Left kidney (tissue), 8 donors: ENCODE results near the gene PITPNC1. TPM values are rescaled to one million over a fixed set of nuclear protein-coding genes. Genes with fewer than 3 reads are reported as not detected.
A peak's percentile ranks its signal among the peaks of the same experiment; 100 is the strongest.
"Not testable (repeated sequence)": the region's sequence is repeated elsewhere in the genome, so short reads cannot be mapped to it uniquely, and the experiment has no call there.

Experiments
- DNase-seq: peaks from one replicate; pipeline ENCODE4 v3.0.0-alpha.2; 2013
- long read RNA-seq, 8 donors: transcript quantifications; one replicate each; lab custom pipeline, GENCODE V29; 2026
- polyA plus RNA-seq: library from polyadenylated mRNA; unstranded; fragments of 120-200 nt; gene quantifications from one replicate; pipeline ENCODE4 v1.2.1, GENCODE V29; 2013; ENCODE audit not compliant: insufficient read length

PITPNC1 gene
- polyA plus RNA-seq, result 22.3 TPM
- long read RNA-seq, donor 1, partial matches to known transcripts, result 0 of 12 reads
- long read RNA-seq, donor 1, other reads (novel, unspliced or antisense), result 12 of 12 reads
- long read RNA-seq, donor 2, result 0 reads
- long read RNA-seq, donor 3, result 0 reads
- long read RNA-seq, donor 4, result 0 reads
- long read RNA-seq, donor 5, partial matches to known transcripts, result 0 of 10 reads
- long read RNA-seq, donor 5, other reads (novel, unspliced or antisense), result 10 of 10 reads
- long read RNA-seq, donor 6, result 0 reads
- long read RNA-seq, donor 7, partial matches to known transcripts, result 0 of 5 reads
- long read RNA-seq, donor 7, other reads (novel, unspliced or antisense), result 5 of 5 reads
- long read RNA-seq, donor 8, result 0 reads

DNA sequence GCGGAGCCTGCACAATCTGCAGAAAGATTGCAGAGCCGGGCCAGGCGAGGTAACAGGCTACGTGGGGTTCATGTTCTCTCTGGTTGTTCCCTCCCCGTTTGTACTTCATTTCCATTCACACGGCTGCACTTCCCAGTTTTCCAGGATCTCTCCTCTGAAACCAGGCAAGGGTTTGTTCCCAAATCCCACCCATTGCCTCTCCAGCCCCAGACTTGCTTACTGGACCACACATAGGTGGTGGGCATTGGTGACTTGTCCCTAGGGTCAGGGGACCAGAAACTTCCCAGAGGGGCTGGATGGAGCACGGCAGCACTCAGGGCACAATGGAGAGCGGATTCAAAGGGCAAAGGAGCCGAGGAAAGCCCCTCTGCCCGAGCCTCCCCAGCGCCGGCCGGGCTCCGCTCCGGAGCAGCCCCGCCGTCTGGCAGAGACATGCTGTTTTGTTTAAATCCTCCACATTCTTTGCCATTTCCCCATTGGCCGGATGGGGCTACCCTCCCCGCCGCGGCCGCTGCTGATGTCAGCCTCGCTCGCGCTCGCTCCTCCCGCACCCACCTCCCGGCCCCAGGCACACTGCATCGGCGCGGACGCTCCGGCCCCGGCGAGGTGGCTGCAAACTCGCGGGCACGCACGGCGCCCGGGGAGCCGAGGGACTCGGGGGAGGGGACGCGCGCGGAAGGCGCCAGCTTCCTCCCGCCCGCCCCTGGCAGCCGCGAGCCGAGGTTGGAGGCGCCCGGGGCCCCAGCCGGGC is at the start of gene PITPNC1:
TSS of gene PITPNC1 (plus strand) at position 545 of the 751 bp plus-strand sequence.
- DNase-seq, result peak; percentile 82

DNA sequence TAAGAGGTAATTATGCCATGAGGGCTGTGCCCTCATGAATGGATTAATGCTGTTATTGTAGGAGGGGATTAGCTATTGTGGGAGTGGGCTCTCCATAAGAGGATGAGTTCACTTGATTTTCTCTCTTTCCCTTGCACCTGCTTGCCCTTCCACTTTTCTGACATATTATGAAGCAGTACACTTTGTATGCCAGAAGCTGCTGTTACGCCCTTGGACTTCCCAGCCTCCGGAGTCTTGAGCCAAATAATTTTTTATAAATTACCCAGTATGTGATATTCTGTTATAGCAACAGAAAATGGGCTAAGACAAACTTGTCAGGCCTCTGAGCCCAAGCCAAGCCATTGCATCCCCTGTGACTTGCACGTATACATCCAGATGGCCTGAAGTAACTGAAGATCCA is 49.1 kb upstream of the PITPNC1 start:
- no peak for DNase-seq

DNA sequence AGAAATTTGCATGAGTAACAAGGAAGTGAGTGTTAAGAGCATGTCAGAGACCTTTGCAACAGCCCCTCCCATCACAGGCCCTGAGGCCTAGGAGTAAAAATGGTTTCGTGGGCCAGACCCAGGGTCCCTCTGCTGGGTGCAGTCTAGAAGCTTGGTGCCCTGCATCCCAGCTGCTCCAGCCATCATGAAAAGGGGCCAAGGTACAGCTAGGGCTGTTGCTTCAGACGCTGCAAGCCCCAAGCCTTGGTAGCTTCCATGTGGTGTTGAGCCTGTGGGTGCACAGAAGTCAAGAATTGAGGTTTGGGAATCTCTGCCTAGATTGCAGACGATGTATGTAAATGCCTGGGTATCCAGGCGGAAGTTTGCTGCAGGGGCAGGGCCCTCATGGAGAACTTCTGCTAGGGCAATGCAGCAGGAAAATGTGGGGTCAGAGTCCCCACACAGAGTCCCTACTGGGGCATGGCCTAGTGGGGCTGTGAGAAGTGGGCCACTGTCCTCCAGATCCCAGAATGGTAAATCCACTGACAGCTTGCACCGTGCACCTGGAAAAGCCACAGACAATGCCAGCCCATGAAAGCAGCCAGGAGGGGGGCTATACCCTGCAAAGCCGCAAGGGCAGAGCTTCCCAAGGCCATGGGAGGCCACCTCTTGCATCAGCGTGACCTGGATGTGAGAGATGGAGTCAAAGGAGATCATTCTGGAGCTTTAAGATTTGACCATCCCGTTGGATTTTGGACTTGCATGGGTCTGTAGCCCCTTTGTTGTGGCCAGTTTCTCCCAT is 45.5 kb upstream of the PITPNC1 start:
- DNase-seq, result not testable (repeated sequence)

DNA sequence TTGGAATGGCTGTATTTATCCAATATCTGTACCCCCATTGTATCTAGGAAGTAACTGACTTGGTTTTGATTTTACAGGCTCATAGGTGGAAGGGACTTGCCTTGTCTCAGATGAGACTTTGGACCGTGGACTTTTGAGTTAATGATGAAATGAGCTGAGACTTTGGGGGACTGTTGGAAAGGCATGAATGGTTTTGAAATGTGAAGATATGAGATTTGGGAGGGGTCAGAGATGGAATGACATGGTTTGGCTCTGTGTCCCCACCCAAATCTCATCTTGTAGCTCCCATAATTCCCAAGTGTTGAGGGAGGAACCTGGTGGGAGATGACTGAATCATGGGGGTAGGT is 44.9 kb upstream of the PITPNC1 start:
- DNase-seq, result not testable (repeated sequence)

DNA sequence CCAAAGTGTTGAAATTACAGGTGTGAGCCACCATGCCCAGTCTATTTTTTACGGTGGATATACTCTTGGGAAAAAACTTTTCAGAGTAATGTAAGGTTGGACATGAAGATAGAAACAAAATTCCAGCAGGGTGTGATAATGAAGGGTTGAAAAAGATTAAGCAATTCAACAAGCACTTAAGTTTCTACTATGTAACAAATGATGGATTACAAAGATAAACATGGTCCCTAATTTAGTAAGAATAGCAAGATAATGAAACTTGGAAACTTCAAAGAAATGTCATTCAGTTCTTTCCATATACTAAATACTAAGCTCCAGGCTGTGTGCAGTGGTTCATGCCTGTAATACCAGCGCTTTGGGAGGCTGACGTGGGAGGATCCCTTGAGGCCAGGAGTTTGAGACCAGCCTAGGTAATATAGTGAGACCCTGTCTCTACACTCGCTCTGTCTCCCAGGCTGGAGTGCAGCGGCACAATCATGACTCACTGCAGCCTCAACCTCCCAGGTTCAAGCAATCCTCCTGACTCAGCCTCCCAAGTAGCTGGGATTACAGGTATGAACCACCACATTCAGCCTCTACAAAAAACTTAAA is 41.7 kb upstream of the PITPNC1 start:
- no peak for DNase-seq

DNA sequence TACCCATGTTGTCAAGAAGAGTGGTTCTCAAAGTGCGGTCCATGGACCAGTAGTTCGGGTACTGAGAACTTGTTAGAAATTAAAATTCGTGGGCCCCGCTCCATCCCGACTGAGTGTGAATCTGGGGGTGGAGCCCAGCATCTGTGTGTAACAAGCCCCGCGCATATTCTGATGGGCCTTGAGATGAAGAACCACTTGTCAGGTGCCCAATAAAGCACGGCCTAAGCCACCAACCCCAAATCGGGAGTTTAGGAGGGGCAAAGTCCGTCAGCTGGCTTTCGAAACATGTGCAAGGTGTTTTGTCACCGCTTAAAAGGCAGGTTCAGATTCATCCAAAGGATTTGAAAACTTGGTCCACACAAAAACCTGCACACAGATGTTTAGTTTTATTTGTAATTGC is 40.2 kb upstream of the PITPNC1 start:
- DNase-seq, result no peak

DNA sequence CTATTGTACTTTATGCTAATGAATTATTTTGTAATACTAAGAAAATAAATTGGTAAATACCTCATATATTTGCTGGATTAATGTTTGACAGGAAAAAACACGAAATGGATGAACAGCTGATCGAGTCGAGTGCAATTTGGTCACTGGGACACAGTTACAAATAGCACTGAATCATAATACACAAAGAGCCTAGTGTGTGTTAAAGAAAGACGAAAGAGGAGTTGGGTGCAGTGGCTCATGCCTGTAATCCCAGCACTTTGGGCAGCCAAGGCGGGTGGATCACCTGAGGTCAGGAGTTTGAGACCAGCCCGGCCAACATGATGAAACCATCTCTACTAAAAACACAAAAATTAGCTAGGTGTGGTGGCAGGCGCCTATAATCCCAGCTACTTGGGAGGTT is 38.7 kb upstream of the PITPNC1 start:
- DNase-seq, result not testable (repeated sequence)

DNA sequence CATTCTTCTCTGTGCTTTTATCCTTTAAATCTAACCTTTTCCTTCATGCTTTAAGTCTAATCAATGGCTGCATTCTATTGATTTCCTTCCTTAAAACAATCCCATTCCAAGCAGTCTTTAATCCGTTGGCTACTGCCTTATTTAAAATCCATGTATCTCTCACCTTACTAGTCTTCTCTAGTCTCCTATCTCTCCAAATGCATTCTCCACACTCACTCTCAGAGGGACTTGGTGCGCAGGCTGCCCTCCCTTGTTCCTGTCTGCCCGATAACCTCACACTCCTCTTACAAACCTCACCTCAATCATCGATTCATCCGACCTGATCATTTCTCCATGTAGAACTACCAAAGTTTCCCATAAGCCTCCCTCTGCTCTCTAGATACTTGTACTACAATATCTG is 33.8 kb upstream of the PITPNC1 start:
- DNase-seq, result no peak

DNA sequence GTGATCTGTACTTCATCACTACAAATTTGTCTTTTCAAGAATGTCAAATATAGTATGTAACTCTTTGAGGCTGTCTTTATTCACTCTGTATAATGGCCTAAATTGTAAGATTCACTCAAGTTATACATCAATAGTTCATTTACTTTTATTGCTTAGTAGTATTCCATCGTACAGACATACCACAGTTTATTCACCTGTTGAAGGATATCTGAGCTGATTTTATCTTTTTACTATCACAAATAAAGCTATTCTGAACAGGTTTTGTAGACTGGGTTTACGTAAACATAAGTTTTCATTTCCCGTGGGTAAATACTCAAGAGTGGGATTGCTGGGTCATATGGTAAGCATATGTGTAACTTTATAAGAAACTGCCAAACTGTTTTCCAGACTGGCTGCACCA is 29.3 kb upstream of the PITPNC1 start:
- DNase-seq, result no peak

DNA sequence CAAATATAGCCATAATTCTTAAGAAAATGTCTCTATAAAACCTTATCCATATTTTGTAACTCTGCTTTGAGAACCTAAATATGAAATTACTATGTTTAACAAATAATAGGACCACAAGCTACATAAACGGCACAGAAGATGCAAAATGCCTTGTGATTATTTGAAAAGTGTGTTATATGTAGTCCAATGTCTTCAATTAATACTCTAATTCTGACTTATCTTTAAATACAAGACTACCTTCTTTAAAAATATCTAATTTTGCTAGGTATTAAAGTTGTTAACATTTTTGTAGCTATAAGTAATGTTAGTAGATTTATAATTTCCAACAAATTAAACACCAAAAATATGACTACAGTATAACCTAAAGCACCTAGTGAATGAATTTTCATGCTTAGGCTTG is 27.7 kb upstream of the PITPNC1 start:
- no peak for DNase-seq

DNA sequence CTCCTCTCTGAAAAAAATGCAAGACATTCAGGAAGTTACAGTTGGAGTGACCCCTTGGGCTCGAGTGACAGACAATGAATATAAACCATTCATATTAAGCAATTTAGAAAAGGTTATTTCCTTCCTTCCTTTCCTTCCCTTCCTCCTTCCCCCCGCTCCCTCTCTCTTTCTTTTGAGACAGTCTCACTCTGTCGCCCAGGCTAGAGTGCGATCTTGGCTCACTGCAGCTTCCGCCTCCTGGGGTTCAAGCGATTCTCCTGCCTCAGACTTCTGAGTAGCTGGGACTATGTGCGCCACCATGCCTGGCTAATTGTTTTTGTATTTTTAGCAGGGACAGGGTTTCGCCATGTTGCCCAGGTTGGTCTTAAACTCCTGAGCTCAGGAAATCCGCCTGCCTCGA is 23.9 kb upstream of the PITPNC1 start:
- no peak for DNase-seq

DNA sequence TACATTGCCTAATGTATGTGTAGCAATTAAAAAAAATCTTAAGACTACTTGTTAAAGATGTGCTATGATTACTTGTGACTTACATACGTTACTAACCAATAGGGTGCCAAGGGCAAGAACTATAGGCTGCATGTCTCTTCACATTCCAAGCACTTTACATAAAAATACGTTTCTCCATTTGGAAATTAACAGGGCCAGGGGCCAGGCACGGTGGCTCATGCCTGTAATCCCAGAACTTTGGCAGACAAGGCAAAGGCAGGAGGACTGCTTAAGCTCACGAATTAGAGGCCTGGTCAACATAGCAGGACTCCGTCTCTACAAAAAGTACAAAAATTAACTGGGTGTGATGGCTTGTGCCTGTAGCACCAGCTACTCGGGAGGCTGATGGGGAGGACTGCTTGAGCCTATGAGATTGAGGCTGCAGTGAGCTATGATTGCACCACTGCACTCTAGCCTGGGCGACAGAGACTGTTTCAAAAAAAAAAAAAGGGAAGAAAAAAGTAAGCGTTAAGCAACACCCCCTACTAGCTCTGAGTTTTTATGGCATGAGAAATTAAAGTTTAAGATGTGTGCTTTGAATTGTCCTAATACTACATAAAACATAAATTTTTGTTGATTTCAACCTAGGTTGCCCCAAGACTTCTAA is 23.0 kb upstream of the PITPNC1 start:
- DNase-seq, result no peak

DNA sequence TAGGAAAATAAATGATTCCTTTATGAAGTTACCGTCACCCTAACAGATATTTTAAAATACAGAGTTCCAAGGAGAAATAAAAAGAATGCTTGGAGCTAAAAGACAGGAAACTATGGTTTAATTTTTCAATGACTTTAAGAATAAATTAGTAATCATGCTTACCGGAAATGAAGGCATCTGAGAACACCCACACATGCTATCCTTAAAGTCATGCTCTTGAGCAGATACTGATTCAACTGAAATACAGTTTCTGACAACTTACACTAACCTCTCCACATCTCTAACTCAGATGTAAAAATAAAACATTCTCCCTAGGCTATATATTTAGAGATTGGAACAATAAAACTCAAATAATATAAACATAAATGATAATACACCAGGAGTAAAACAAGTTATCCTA is 18.5 kb upstream of the PITPNC1 start:
- no peak for DNase-seq

DNA sequence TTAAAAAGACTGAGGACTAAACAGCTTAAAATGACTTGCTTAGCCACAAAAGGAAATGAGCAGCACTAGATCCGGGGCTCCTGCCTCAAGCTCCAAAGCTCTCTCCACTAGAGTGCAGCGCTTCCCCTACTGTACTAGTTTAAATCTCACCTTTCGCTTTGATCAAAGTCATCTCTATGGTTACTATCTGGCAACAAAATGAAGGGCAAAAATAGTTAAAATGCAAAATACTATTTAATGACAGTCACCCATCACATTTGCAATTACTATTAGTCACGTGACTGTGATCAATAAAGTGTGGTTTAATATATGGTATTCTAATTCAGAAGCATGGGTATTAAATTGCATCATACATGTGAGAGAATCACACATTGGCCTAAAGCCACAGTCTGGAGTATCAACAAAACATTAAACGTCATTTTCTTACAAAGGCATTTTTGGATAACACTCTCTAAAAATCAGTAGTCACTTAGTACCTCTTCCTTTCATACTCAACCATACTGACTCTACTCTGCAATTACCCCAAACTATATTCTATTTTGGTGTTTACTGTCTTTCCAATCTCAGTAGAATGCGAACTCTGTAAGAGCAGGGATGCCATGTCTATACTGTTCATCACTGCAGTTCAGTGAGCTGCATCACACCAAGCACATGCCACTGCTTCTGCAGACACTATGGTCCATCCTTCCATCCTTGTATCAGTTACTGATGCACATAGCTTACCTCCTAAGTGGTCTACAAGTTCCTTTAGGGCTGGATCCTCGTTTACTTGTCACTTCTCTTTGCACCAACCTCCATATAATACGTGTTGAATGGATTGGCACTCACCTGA is 16.9 kb upstream of the PITPNC1 start:
- no peak for DNase-seq

DNA sequence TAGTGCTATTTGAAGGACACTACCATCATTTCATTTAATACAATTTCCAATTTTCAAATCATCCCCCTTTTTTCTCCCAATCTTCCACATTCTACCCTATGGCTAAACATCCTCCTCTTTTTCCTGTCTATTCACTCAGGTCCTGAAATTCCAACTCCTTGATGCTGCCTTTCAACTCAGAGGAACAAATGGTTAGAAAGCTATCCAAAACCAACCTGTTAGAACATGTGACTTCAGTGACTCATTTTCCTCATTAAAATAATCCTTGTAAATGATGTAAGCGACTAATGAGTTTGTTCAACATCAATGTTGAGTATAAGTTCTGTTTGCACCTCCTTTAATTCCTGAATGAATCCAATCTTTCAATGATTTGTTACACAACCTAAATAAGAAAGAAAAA is 16.2 kb upstream of the PITPNC1 start:
- DNase-seq, result no peak

DNA sequence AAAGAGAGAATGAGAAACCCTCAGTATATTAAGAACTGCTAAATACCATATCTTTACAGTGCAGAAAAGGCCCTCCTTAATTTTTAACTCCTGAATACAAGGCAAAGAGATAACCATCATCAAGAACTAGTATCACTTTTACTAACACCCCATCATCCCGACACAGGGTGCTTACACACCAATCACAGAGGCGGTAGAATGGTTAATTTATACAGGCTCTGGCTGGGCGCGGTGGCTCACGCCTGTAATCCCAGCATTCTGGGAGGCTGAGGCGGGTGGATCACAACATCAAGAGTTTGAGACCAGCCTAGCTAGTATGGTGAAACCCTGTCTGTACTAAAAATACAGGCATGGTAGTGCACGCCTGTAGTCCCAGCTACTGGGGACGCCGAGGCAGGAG is 14.9 kb upstream of the PITPNC1 start:
- DNase-seq, result no peak

DNA sequence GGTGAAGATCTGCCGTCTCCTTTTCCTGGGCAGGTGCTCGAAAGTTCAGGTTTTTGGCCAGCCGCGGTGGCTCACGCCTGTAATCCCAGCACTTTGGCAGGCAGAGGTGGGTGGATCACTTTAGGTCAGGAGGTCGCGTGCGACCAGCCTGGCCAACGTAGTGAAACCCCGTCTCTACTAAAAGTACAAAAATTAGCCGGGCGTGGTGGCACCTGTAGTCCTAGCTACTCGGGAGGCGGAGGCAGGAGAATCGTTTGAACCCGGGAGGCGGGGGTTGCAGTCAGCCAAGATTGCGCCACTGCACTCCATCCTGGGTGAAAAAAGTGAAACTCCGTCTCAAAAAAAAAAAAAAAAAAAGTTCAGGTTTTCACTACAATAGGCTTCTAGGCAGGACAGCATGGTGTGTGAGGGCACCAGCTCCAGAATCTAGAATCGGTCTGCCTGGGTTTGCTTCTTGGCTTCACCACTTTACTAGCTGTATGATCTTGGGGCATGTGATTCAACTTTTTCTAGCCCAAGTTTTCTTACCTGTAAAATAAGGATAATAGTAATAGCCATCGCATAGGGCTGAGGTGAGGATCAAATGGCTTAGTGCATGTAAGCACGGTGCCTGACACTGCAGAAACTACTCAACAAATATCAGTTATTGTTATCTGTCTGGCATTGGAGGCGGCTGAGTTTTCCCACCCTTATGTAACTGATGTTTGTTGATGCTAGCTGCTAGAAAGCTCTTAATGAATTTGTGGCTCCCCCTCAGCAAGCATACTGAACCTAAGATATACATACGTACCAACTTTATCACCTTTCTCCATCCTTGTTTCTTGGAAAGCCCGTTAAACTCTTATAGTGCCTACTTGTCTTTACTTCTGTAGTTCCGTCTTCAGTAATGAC is 12.0 kb upstream of the PITPNC1 start:
- no peak for DNase-seq

DNA sequence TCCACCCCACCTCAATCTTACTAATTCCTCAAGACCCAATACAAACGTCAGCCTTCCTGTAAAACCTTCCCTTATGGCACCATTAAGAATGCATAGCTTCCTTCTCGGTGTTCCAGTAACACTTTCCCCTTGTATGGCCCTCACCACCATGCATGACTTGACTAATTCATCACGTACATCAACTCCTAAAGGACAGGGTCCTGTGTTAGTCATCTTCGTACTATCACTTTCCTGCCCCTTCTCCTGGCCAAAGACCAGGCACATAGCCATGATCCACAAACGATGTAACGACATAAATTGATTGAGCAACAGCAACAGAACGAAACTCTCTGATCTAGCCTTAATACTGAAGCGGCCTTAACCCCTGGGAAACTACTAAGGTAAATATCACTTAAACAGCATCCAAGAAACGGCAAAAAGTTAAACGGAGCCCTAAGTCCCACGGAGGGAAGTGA is 11.3 kb upstream of the PITPNC1 start:
- DNase-seq, result no peak

DNA sequence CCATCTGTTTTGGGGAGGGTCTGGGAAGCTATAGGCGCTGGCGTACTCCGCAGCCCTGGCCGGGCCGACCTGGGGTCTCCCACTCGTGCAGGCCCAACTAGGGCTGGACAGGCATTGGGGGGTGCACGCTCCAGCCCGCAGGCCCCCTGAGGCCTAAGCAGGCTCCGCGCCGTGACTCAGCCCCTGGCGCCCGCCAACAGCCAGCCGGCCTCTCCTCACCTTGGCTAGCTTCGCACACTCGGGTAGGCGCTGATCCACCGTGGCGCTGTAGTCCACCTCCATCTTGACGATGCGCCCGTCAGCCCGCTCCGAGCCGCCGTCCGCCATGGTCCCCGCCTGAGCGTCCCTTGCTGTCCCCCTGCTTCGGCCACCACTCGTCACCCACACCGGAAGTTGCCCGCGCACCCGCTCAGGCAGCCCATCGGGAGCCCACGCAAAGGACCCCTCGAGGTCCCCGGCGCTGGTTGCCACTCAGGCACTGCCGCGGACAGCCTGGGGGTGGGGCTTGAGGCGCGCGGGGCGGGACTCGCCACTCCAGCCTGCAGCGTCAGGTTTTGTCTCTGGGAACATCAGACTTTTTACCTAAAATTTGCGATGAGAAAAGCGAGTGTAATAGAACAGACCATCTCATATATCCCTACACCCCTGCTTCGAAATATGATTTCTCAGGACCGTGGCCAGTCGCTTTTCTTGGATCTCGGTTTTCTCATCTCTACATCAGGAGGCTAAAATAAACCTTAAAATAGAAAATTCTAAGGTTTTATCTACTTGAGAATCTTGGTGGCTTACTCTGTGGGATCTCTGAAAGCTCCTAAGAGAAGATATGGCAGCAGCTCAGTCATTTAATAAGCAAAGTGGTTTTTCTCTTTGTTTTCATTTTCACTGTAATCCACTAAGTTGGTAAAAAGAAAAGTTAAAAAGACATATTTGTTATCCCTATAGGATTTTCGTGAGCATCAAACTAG is 10.6 kb upstream of the PITPNC1 start, which contains the start of gene PSMD12:
TSS of gene PSMD12 (minus strand) at position 385 of the 965 bp plus-strand sequence. CDS start at position 327, 58 bp downstream.
- peak; percentile 91 for DNase-seq
